GM23338 (cell line): ENCODE measurements around the gene GPC5.

Source experiments
- CREB1 ChIP-seq: fragments of 250-450 bp; sonication (Bioruptor Pico); IDR thresholded peaks from 2 replicates; pipeline ENCODE4 v1.5.0; 2020; ENCODE audit warnings: low read depth, mild to moderate bottlenecking, moderate library complexity
- EZH2 ChIP-seq: fragments of 200-600 bp; sonication (generic); IDR thresholded peaks from one replicate; pipeline ENCODE4 v1.8.0; 2017; ENCODE audit warnings: antibody characterized with exemption, mild to moderate bottlenecking, low read depth; ENCODE audit not compliant: unreplicated experiment
- EZH2phosphoT487 ChIP-seq: fragments of 200-600 bp; sonication (generic); IDR thresholded peaks from one replicate; pipeline ENCODE4 v1.8.1; 2018; ENCODE audit warnings: antibody characterized with exemption; ENCODE audit not compliant: unreplicated experiment
- JUNB ChIP-seq: IDR thresholded peaks from one replicate; pipeline ENCODE4 v1.6.1; 2016; ENCODE audit warnings: antibody characterized with exemption; ENCODE audit not compliant: unreplicated experiment
- NANOG ChIP-seq: IDR thresholded peaks from 2 replicates; pipeline ENCODE4 v1.6.1; 2016; ENCODE audit warnings: antibody characterized with exemption, borderline replicate concordance
- POLR2AphosphoS5 ChIP-seq: IDR thresholded peaks from 2 replicates; pipeline ENCODE4 v1.6.1; 2016; ENCODE audit warnings: antibody characterized with exemption, low read depth
- STAT1 ChIP-seq: IDR thresholded peaks from one replicate; pipeline ENCODE4 v1.6.1; 2016; ENCODE audit warnings: antibody characterized with exemption; ENCODE audit not compliant: unreplicated experiment
- ZNF114 ChIP-seq: fragments of 250-450 bp; sonication (Bioruptor Pico); IDR thresholded peaks from 2 replicates; pipeline ENCODE4 v1.5.0; 2020; ENCODE audit warnings: mild to moderate bottlenecking, moderate library complexity
- ZNF331 ChIP-seq: fragments of 250-450 bp; sonication (Bioruptor Pico); IDR thresholded peaks from 2 replicates; pipeline ENCODE4 v1.5.0; 2020; ENCODE audit warnings: low read depth, mild to moderate bottlenecking, moderate library complexity
- TF ChIP-seq, protein P1 (sequence below), 2 experiments: fragments of 200-600 bp in 1 of 2; sonication (generic) in 1 of 2; conservative IDR thresholded peaks; 2 replicates each; pipeline versions ENCODE4 v1.5.1 to v1.6.1; 2016 to 2017; ENCODE audit warnings: antibody characterized with exemption in 2 of 2, low read depth in 2 of 2, mild to moderate bottlenecking in 2 of 2, moderate library complexity in 1 of 2
- TF ChIP-seq, protein P2 (sequence below): IDR thresholded peaks from one replicate; pipeline ENCODE4 v1.6.1; 2018; ENCODE audit warnings: antibody characterized with exemption; ENCODE audit not compliant: unreplicated experiment
- TF ChIP-seq, protein P3 (sequence below): IDR thresholded peaks from 2 replicates; pipeline ENCODE4 v1.6.1; 2016; ENCODE audit warnings: antibody characterized with exemption
- TF ChIP-seq, protein P4 (sequence below): fragments of 250-450 bp; sonication (Bioruptor Pico); IDR thresholded peaks from 2 replicates; pipeline ENCODE4 v1.5.0; 2020; ENCODE audit warnings: mild to moderate bottlenecking, moderate library complexity

DNA sequence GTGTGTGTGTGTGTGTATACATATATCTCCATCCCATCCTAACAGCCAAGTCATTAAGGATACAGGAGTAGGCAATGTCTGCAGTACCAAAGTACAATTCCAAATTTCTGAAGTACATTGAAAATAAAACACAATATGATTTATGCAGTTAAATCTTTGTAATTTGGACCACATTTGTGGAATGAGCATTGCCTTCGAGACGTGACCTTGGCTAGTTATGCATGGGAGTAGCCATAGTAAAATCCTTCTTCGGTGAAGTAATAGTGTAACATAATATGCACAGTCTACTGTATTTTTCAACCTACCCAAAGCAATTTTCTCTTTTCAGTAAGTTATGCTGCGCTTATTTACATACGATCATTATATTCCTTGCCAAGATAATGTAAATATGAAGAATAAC, 1162.5 kb downstream of the GPC5 start:
- TF ChIP-seq, protein P1, sequence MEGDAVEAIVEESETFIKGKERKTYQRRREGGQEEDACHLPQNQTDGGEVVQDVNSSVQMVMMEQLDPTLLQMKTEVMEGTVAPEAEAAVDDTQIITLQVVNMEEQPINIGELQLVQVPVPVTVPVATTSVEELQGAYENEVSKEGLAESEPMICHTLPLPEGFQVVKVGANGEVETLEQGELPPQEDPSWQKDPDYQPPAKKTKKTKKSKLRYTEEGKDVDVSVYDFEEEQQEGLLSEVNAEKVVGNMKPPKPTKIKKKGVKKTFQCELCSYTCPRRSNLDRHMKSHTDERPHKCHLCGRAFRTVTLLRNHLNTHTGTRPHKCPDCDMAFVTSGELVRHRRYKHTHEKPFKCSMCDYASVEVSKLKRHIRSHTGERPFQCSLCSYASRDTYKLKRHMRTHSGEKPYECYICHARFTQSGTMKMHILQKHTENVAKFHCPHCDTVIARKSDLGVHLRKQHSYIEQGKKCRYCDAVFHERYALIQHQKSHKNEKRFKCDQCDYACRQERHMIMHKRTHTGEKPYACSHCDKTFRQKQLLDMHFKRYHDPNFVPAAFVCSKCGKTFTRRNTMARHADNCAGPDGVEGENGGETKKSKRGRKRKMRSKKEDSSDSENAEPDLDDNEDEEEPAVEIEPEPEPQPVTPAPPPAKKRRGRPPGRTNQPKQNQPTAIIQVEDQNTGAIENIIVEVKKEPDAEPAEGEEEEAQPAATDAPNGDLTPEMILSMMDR (conservative IDR thresholded peaks at IDR 0.05; ENCODE audit: low read depth in 2 of 2) = no peak
- no peak for TF ChIP-seq STAT1
- no peak for TF ChIP-seq POLR2AphosphoS5
- TF ChIP-seq, protein P2, sequence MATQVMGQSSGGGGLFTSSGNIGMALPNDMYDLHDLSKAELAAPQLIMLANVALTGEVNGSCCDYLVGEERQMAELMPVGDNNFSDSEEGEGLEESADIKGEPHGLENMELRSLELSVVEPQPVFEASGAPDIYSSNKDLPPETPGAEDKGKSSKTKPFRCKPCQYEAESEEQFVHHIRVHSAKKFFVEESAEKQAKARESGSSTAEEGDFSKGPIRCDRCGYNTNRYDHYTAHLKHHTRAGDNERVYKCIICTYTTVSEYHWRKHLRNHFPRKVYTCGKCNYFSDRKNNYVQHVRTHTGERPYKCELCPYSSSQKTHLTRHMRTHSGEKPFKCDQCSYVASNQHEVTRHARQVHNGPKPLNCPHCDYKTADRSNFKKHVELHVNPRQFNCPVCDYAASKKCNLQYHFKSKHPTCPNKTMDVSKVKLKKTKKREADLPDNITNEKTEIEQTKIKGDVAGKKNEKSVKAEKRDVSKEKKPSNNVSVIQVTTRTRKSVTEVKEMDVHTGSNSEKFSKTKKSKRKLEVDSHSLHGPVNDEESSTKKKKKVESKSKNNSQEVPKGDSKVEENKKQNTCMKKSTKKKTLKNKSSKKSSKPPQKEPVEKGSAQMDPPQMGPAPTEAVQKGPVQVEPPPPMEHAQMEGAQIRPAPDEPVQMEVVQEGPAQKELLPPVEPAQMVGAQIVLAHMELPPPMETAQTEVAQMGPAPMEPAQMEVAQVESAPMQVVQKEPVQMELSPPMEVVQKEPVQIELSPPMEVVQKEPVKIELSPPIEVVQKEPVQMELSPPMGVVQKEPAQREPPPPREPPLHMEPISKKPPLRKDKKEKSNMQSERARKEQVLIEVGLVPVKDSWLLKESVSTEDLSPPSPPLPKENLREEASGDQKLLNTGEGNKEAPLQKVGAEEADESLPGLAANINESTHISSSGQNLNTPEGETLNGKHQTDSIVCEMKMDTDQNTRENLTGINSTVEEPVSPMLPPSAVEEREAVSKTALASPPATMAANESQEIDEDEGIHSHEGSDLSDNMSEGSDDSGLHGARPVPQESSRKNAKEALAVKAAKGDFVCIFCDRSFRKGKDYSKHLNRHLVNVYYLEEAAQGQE = no peak
- no peak for TF ChIP-seq CREB1
- no peak for TF ChIP-seq EZH2phosphoT487
- no peak for TF ChIP-seq EZH2
- TF ChIP-seq ZNF331 = no peak
- no peak for TF ChIP-seq NANOG
- TF ChIP-seq, protein P3, sequence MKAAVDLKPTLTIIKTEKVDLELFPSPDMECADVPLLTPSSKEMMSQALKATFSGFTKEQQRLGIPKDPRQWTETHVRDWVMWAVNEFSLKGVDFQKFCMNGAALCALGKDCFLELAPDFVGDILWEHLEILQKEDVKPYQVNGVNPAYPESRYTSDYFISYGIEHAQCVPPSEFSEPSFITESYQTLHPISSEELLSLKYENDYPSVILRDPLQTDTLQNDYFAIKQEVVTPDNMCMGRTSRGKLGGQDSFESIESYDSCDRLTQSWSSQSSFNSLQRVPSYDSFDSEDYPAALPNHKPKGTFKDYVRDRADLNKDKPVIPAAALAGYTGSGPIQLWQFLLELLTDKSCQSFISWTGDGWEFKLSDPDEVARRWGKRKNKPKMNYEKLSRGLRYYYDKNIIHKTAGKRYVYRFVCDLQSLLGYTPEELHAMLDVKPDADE = no peak
- TF ChIP-seq, protein P4, sequence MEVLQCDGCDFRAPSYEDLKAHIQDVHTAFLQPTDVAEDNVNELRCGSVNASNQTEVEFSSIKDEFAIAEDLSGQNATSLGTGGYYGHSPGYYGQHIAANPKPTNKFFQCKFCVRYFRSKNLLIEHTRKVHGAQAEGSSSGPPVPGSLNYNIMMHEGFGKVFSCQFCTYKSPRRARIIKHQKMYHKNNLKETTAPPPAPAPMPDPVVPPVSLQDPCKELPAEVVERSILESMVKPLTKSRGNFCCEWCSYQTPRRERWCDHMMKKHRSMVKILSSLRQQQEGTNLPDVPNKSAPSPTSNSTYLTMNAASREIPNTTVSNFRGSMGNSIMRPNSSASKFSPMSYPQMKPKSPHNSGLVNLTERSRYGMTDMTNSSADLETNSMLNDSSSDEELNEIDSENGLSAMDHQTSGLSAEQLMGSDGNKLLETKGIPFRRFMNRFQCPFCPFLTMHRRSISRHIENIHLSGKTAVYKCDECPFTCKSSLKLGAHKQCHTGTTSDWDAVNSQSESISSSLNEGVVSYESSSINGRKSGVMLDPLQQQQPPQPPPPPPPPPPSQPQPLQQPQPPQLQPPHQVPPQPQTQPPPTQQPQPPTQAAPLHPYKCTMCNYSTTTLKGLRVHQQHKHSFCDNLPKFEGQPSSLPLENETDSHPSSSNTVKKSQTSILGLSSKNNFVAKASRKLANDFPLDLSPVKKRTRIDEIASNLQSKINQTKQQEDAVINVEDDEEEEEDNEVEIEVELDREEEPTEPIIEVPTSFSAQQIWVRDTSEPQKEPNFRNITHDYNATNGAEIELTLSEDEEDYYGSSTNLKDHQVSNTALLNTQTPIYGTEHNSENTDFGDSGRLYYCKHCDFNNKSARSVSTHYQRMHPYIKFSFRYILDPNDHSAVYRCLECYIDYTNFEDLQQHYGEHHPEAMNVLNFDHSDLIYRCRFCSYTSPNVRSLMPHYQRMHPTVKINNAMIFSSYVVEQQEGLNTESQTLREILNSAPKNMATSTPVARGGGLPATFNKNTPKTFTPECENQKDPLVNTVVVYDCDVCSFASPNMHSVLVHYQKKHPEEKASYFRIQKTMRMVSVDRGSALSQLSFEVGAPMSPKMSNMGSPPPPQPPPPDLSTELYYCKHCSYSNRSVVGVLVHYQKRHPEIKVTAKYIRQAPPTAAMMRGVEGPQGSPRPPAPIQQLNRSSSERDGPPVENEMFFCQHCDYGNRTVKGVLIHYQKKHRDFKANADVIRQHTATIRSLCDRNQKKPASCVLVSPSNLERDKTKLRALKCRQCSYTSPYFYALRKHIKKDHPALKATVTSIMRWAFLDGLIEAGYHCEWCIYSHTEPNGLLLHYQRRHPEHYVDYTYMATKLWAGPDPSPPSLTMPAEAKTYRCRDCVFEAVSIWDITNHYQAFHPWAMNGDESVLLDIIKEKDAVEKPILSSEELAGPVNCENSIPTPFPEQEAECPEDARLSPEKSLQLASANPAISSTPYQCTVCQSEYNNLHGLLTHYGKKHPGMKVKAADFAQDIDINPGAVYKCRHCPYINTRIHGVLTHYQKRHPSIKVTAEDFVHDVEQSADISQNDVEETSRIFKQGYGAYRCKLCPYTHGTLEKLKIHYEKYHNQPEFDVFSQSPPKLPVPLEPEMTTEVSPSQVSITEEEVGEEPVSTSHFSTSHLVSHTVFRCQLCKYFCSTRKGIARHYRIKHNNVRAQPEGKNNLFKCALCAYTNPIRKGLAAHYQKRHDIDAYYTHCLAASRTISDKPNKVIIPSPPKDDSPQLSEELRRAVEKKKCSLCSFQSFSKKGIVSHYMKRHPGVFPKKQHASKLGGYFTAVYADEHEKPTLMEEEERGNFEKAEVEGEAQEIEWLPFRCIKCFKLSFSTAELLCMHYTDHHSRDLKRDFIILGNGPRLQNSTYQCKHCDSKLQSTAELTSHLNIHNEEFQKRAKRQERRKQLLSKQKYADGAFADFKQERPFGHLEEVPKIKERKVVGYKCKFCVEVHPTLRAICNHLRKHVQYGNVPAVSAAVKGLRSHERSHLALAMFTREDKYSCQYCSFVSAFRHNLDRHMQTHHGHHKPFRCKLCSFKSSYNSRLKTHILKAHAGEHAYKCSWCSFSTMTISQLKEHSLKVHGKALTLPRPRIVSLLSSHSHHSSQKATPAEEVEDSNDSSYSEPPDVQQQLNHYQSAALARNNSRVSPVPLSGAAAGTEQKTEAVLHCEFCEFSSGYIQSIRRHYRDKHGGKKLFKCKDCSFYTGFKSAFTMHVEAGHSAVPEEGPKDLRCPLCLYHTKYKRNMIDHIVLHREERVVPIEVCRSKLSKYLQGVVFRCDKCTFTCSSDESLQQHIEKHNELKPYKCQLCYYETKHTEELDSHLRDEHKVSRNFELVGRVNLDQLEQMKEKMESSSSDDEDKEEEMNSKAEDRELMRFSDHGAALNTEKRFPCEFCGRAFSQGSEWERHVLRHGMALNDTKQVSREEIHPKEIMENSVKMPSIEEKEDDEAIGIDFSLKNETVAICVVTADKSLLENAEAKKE (CRISPR knock-in tag) = no peak
- TF ChIP-seq JUNB = no peak
- TF ChIP-seq ZNF114 (CRISPR knock-in tag) = no peak
